Ovary (tissue), 9 donors: ENCODE measurements around the gene PCDHA9. TPM values are rescaled to one million over a fixed set of nuclear protein-coding genes. Genes with fewer than 3 reads are reported as not detected.
"Not testable (repeated sequence)": the region's sequence is repeated elsewhere in the genome, so short reads cannot be mapped to it uniquely, and the experiment has no call there.

Experiments used
- DNase-seq, 5 donors: peaks; one replicate each; pipeline ENCODE4 v3.0.0-alpha.2; 2019 to 2020
- H3K27ac ChIP-seq, 2 donors: fragments of 200-600 bp; one replicate each; pipeline versions ENCODE4 v1.5.1 to v1.8.0; 2019 to 2022
- H3K27me3 ChIP-seq: fragments of 200-600 bp; one replicate; pipeline ENCODE4 v1.8.0; 2022
- H3K36me3 ChIP-seq: fragments of 200-600 bp; sonication (generic); one replicate; pipeline ENCODE4 v1.5.1; 2019
- H3K4me1 ChIP-seq: one replicate; pipeline ENCODE4 v1.8.1; 2013; ENCODE audit warnings: mild to moderate bottlenecking, moderate library complexity; ENCODE audit not compliant: insufficient read depth
- H3K4me3 ChIP-seq: fragments of 200-600 bp; sonication (generic); one replicate; pipeline ENCODE4 v1.5.1; 2017
- H3K9me3 ChIP-seq, 2 donors: fragments of 200-600 bp in 1 of 2; sonication (generic) in 1 of 2; one replicate each; pipeline versions ENCODE4 v1.5.1 to v1.8.1; 2013 to 2019; ENCODE audit warnings: mild to moderate bottlenecking in 1 of 2, moderate library complexity in 1 of 2
- CTCF ChIP-seq, 3 donors: fragments of 450-650 bp in 2 of 3; fragments of 200-600 bp in 1 of 3; IDR thresholded peaks; one replicate each; pipeline versions ENCODE4 v1.5.1 to v1.8.0; 2016 to 2022; ENCODE audit warnings: antibody characterized with exemption in 3 of 3, mild to moderate bottlenecking in 1 of 3
- EP300 ChIP-seq: sonication (generic); formaldehyde crosslinking; IDR thresholded peaks from one replicate; pipeline ENCODE4 v1.6.1; 2017; ENCODE audit warnings: antibody characterized with exemption
- POLR2A ChIP-seq: fragments of 450-650 bp; IDR thresholded peaks from one replicate; pipeline ENCODE4 v1.6.1; 2017; ENCODE audit warnings: antibody characterized with exemption, mild to moderate bottlenecking, moderate library complexity
- WGBS, 3 donors: extraction: QIAGEN DNeasy Blood & Tissue Kit in 1 of 3; methylation state at CpG; one replicate each; pipeline versions ENCODE4 v1.1.5 to v1.1.7; 2013 to 2017; 5-methylcytosine and 5-hydroxymethylcytosine counted together
- intact Hi-C, 4 donors: fragments of 100-400 bp; cut with DNase I; formaldehyde crosslinking; loops; one replicate each; pipeline versions ENCODE4 v1.11.0 to v1.15.1; 2022 to 2023
- polyA plus RNA-seq, 2 donors: library from polyadenylated mRNA; stranded (reverse); fragments of 200-250 nt in 1 of 2; fragments of 350-450 nt in 1 of 2; fragmentation: Illumina TruSeq in 1 of 2; extraction: RNeasy Lipid Tissue Mini Kit (QIAGEN cat#74804) in 1 of 2; gene quantifications; one replicate each; pipeline ENCODE4 v1.2.3, GENCODE V29; 2013 to 2014
- total RNA-seq, 7 donors: library from RNA; depleted of rRNA in 2 of 7; stranded (reverse); fragments of >200 nt in 2 of 7; fragmentation: NEBNext Ultra II Directional in 3 of 7; extraction: Animal tissue kit (Norgen Biotek cat#: 25700) in 3 of 7; gene quantifications; one replicate each; pipeline versions ENCODE4 v1.1.0 to v1.2.4, GENCODE V29; 2016 to 2023
- donor health status: DM: no; HTN: no; CAD: no; lungs with moderate emphysema.
- donor health status: DM: no; HTN: no; CAD: no.
- donor health status: Bipolar disorder and iron deficiency.
- donor health status: DM: yes; HTN: yes; CAD: no.
- donor health status: DM: no; HTN: no; CAD: no.
- donor health status: DM: yes; HTN: yes; CAD: no.

PCDHA9 gene
- total and polyA plus RNA-seq, 9 donors, result 0.05 to 0.60 (median 0.43) TPM; not detected in 1

- Histone ChIP-seq H3K9me3 (peaks cover 0 to 18% of the 10 kb centered on the region in 2 donors), H3K4me3 (peak within 1 kb of the TSS; percentile 9), H3K36me3 (no peaks in the 10 kb centered on the region), H3K27ac (no peak within 1 kb of the TSS), H3K4me1 (no peaks in the 10 kb centered on the region), H3K27me3 (no peaks in the 10 kb centered on the region)
- TF ChIP-seq CTCF (IDR thresholded peaks at IDR 0.05) (no peak), EP300 (no peak), POLR2A (no peak)
- intact Hi-C loops, result no loop called here
- peak in 2 of 5 donors; percentile 41 to 55 for DNase-seq
- 13 to 22% (median 13%) methylated on average over 37 to 44 of the region's 47 CpGs for WGBS, 3 donors
Observed at GRCh38 chr5:140806834-140807775, 41.1 kb upstream of the PCDHA9 start, which contains the start of gene PCDHA4. PCDHA4 (plus strand) TSS chr5:140807068.

GRCh38 chr5:140808241-140808888 is 39.8 kb upstream of the PCDHA9 start:
- DNase-seq, H3K4me3 ChIP-seq, H3K4me1 ChIP-seq, H3K27ac ChIP-seq, H3K36me3 ChIP-seq, intact Hi-C loops, H3K27me3 ChIP-seq: not testable (repeated sequence)
- 54 to 70% (median 59%) methylated on average over 60 to 62 of the region's 62 CpGs for WGBS, 3 donors
- peaks cover 0 to 11% of the 10 kb centered on the region in 2 donors for H3K9me3 ChIP-seq

- H3K4me1 ChIP-seq, result no peaks in the 10 kb centered on the region
- intact Hi-C loops, result no loop called here
- no peak for DNase-seq
- TF ChIP-seq CTCF (IDR thresholded peaks at IDR 0.05) (no peak), POLR2A (no peak), EP300 (no peak)
- H3K27me3 ChIP-seq, result no peaks in the 10 kb centered on the region
- 59 to 72% (median 67%) methylated on average over 40 to 43 of the region's 43 CpGs for WGBS, 3 donors
- H3K9me3 ChIP-seq, result peaks cover 0 to 11% of the 10 kb centered on the region in 2 donors
- no peak overlapping the region for H3K4me3 ChIP-seq
- H3K36me3 ChIP-seq, result no peaks in the 10 kb centered on the region
- no peak overlapping the region for H3K27ac ChIP-seq
Observed at GRCh38 chr5:140808889-140809291, 39.3 kb upstream of the PCDHA9 start.

GRCh38 chr5:140821375-140822280 is 26.6 kb upstream of the PCDHA9 start, which contains the start of gene PCDHA5:
PCDHA5 (plus strand) TSS chr5:140821613.
- peak in 1 of 5 donors; percentile 44 for DNase-seq
- intact Hi-C loops, result no loop called here
- WGBS, 3 donors, result 22 to 34% (median 31%) methylated on average over 39 of the region's 39 CpGs
- Histone ChIP-seq H3K9me3 (peaks cover 0 to 8% of the 10 kb centered on the region in 2 donors), H3K4me1 (no peaks in the 10 kb centered on the region), H3K27me3 (no peaks in the 10 kb centered on the region), H3K27ac (no peak within 1 kb of the TSS), H3K4me3 (no peak within 1 kb of the TSS), H3K36me3 (no peaks in the 10 kb centered on the region)
- TF ChIP-seq CTCF (IDR thresholded peaks at IDR 0.05), result no peak
- no peak for TF ChIP-seq EP300
- no peak for TF ChIP-seq POLR2A
